Measurements from ENCODE around the gene CHST8. TPM values are rescaled to one million over a fixed set of nuclear protein-coding genes. Genes with fewer than 3 reads are reported as not detected.

CHST8 gene
- total and polyA plus RNA-seq, 11 donors = 0.10 to 0.88 (median 0.22) TPM; not detected in 3

DNA sequence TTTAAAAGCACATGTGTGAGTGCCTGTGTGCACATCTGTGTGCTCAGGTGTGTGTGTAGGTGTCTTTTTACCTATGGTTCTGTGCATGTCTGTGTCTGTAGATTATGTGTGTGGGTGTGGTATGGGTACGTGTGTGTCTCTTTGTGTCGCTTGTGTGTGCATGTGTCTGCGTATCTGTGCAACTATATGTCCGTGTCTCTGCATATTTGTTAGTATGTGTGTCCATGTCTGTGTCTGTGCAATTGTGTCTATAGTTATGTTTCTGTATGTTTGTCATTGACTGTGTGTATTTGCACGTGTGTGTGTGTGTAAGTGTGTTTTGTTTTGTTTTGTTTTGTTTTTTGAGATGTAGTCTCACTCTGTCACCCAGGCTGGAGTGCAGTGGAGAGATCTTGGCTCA is 167.6 kb downstream of the CHST8 start:
- H3K9me3 ChIP-seq = no peaks in the 10 kb centered on the region
- H3K27me3 ChIP-seq = peaks cover 0 to 19% (median 0%) of the 10 kb centered on the region in 9 donors
- no peak for TF ChIP-seq POLR2A (IDR thresholded peaks at IDR 0.05)
- TF ChIP-seq, protein P1, sequence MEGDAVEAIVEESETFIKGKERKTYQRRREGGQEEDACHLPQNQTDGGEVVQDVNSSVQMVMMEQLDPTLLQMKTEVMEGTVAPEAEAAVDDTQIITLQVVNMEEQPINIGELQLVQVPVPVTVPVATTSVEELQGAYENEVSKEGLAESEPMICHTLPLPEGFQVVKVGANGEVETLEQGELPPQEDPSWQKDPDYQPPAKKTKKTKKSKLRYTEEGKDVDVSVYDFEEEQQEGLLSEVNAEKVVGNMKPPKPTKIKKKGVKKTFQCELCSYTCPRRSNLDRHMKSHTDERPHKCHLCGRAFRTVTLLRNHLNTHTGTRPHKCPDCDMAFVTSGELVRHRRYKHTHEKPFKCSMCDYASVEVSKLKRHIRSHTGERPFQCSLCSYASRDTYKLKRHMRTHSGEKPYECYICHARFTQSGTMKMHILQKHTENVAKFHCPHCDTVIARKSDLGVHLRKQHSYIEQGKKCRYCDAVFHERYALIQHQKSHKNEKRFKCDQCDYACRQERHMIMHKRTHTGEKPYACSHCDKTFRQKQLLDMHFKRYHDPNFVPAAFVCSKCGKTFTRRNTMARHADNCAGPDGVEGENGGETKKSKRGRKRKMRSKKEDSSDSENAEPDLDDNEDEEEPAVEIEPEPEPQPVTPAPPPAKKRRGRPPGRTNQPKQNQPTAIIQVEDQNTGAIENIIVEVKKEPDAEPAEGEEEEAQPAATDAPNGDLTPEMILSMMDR (IDR thresholded peaks at IDR 0.05) = no peak
- DNase-seq = no peak
- no peaks in the 10 kb centered on the region for H3K36me3 ChIP-seq
- ATAC-seq = no peak
- H3K4me1 ChIP-seq = peaks cover 0 to 6% (median 3%) of the 10 kb centered on the region in 12 donors
- no peak overlapping the region for H3K4me3 ChIP-seq
- intact Hi-C loops (cut with DNase I) = loop anchor here in 2 of 10 donors (10.0 kb wide), 2 partner anchors 85 to 125 kb away; no protein-coding TSS in a partner anchor
- no peak overlapping the region for H3K27ac ChIP-seq
- 78 to 88% (median 87%) methylated on average over 5 of the region's 5 CpGs for WGBS, 4 donors

DNA sequence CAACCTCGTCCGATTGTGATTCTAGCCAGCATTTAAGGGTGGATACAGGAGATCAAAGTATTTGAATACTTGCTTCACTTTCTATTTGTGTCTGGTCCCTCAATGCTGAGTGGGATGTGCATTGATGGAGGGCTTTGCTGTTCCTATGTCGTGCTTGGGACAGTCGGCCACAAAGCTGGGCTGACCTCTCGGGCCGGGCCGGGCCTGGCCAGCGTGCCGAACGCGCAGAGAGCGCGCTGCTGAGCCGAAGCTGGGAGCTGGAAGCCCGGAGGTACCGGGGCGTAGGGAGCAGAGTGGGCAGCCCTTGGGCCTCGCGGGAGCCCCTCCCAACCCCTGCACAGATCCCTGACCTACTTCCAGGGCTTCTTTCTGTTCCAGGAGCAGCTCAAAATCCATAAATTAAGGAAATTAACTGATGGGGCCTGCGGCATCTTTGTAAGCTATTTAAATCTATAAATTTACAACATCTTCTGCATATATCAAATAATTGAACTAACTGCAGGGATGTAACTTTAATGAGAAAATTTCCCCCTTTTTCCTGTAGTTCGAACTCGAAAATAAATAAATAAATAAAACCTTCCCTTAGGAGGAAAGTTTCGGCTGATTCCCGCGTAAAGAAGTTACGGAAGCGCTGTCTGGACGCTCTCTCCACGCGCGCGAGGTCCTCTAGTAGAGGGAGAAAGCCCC is 173.1 kb downstream of the CHST8 start:
- ATAC-seq (peak in 1 of 4 donors; percentile 8), DNase-seq (peak in 2 of 5 donors; percentile 58 to 72)
- H3K9me3 ChIP-seq = no peaks in the 10 kb centered on the region
- peak overlapping the region; percentile 88 to 100 (median 98) for H3K27ac ChIP-seq
- H3K27me3 ChIP-seq = peaks cover 0 to 15% (median 0%) of the 10 kb centered on the region in 9 donors
- peaks cover 0 to 6% (median 0%) of the 10 kb centered on the region in 9 donors for H3K36me3 ChIP-seq
- peaks cover 0 to 35% (median 15%) of the 10 kb centered on the region in 12 donors for H3K4me1 ChIP-seq
- peak overlapping the region; percentile 65 to 97 (median 86) for H3K4me3 ChIP-seq
- intact Hi-C loops (cut with DNase I) = loop anchor here in 8 of 10 donors (1.0 to 10.0 kb wide), 9 partner anchors 26 to 204 kb away; no protein-coding TSS in a partner anchor
- no peak for TF ChIP-seq POLR2A (IDR thresholded peaks at IDR 0.05)
- TF ChIP-seq, protein P1 (IDR thresholded peaks at IDR 0.05) = peak in 1 of 12 donors; percentile 73
- WGBS, 4 donors = 8 to 22% (median 21%) methylated on average over 23 to 32 of the region's 32 CpGs

DNA sequence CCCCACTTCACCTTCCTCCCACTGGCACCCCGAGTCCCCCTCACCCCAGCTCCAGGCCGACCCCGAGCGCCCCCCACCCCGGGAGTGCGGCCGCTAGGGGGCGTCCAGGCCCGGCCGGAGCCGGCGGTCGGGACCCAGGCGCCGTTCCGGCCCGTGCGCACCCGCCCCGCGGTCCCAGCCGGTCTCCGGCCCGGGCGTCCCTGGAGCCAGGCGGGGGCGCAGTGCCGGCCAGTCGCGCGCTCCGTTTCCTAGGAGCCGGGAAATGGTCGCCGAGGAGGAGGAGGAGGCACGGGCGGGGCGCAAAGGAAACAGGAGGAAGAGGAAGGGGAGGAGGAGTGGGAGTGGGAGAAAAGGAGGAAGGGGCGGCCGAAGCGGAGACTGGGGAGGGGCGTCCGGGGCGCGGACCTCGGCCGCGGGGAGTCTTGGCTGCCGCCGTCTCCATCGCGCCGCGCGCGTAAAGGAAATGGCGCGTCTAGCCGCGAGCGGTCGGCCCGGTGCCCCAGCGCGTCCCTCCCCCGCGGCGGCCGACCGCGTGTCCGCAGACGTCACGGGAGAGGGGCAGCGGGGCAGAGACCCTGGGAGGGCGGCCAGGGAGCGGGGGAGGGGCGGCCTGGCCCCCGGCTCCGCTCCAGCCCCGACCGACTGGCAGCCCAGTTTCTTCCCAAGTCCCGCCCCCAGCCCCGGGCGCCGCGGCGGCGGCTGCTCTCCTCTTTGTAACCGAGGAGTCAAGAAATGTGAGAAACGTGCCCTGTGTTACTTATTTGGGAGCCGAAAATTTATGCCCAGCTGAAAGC is 173.8 kb downstream of the CHST8 start:
- Histone ChIP-seq H3K27ac (peak overlapping the region; percentile 88 to 100 (median 98)), H3K4me3 (peak overlapping the region; percentile 65 to 97 (median 86)), H3K27me3 (peaks cover 0 to 15% (median 0%) of the 10 kb centered on the region in 9 donors), H3K36me3 (peaks cover 0 to 13% (median 0%) of the 10 kb centered on the region in 9 donors), H3K9me3 (no peaks in the 10 kb centered on the region), H3K4me1 (peaks cover 0 to 35% (median 15%) of the 10 kb centered on the region in 12 donors)
- peak; percentile 60 to 90 (median 86) for ATAC-seq
- TF ChIP-seq, protein P1 (IDR thresholded peaks at IDR 0.05) = peak in 11 of 12 donors; percentile 56 to 95 (median 81)
- TF ChIP-seq POLR2A (IDR thresholded peaks at IDR 0.05) = peak in 1 of 2 donors; percentile 58
- 0 to 1% (median 1%) methylated on average over 57 to 92 of the region's 92 CpGs for WGBS, 4 donors
- intact Hi-C loops (cut with DNase I) = loop anchor here in 7 of 10 donors (1.0 to 10.0 kb wide), 9 partner anchors 25 to 203 kb away; no protein-coding TSS in a partner anchor
- peak; percentile 89 to 93 (median 91) for DNase-seq
